Stomach (tissue), 9 donors: ENCODE data around the gene KSR2. TPM values are rescaled to one million over a fixed set of nuclear protein-coding genes. Genes with fewer than 3 reads are reported as not detected.

Experiments used
- DNase-seq, 2 donors: peaks; one replicate each; pipeline versions ENCODE4 v3.0.0 to v3.0.0-alpha.2; 2013 to 2019
- H3K27ac ChIP-seq, 5 donors: fragments of 200-600 bp in 4 of 5; sonication (generic) in 4 of 5; one replicate each; pipeline ENCODE4 v1.5.1; 2013 to 2019; ENCODE audit warnings: mild to moderate bottlenecking in 1 of 5, moderate library complexity in 1 of 5
- H3K27me3 ChIP-seq, 3 donors: fragments of 200-600 bp; sonication (generic); one replicate each; pipeline ENCODE4 v1.5.1; 2017 to 2019; ENCODE audit warnings: mixed run types in 1 of 3
- H3K36me3 ChIP-seq, 4 donors: fragments of 200-600 bp; sonication (generic); 1 replicate in 3 of 4; 2 replicates in 1 of 4; pipeline ENCODE4 v1.5.1; 2016 to 2019
- H3K4me1 ChIP-seq, 4 donors: fragments of 200-600 bp; sonication (generic); one replicate each; pipeline ENCODE4 v1.5.1; 2016 to 2019
- H3K4me3 ChIP-seq, 4 donors: fragments of 200-600 bp; sonication (generic) in 3 of 4; one replicate each; pipeline ENCODE4 v1.5.1; 2016 to 2019; ENCODE audit warnings: mild to moderate bottlenecking in 1 of 4
- H3K9me3 ChIP-seq, 4 donors: fragments of 200-600 bp; sonication (generic); one replicate each; pipeline ENCODE4 v1.5.1; 2016 to 2019
- EP300 ChIP-seq: sonication (generic); formaldehyde crosslinking; IDR thresholded peaks from one replicate; pipeline ENCODE4 v1.6.1; 2017; ENCODE audit warnings: antibody characterized with exemption
- POLR2A ChIP-seq, 4 donors: fragments of 450-650 bp; IDR thresholded peaks; one replicate each; pipeline ENCODE4 v1.6.1; 2016; ENCODE audit warnings: antibody characterized with exemption in 4 of 4, control low read depth in 2 of 4, mild to moderate bottlenecking in 1 of 4, moderate library complexity in 1 of 4
- POLR2AphosphoS5 ChIP-seq, 3 donors: sonication (generic); formaldehyde crosslinking; IDR thresholded peaks; one replicate each; pipeline ENCODE4 v1.6.1; 2016; ENCODE audit warnings: antibody characterized with exemption in 3 of 3
- WGBS, 5 donors: extraction: QIAGEN DNeasy Blood & Tissue Kit in 3 of 5; methylation state at CpG; one replicate each; pipeline versions ENCODE4 v1.1.5 to v1.1.7; 2013 to 2018; 5-methylcytosine and 5-hydroxymethylcytosine counted together
- intact Hi-C: fragments of 100-400 bp; cut with DNase I; formaldehyde crosslinking; loops from one replicate; pipeline ENCODE4 v1.15.1; 2023; ENCODE audit warnings: low total_unique reads
- polyA plus RNA-seq, 3 donors: library from polyadenylated mRNA; stranded (reverse); fragments of 200-250 nt; gene quantifications; one replicate each; pipeline ENCODE4 v1.2.3, GENCODE V29; 2013
- total RNA-seq, 5 donors: library from RNA; depleted of rRNA; stranded (reverse); fragments of >200 nt; gene quantifications; one replicate each; pipeline versions ENCODE4 v1.1.0 to v1.2.3, GENCODE V29; 2014 to 2016
- TF ChIP-seq, protein P1 (sequence below), 7 experiments: fragments of 450-650 bp in 4 of 7; fragments of 200-600 bp in 3 of 7; sonication (generic) in 3 of 7; IDR thresholded peaks; one replicate each; pipeline ENCODE4 v1.5.1; 2016 to 2019; ENCODE audit warnings: antibody characterized with exemption in 7 of 7, control low read depth in 2 of 7, mild to moderate bottlenecking in 1 of 7
- donor health status: healthy with polysubstance abuse.
- donor health status: Bipolar disorder and iron deficiency.
- donor health status: healthy.

KSR2 gene
- total and polyA plus RNA-seq, 8 donors = 0.03 to 1.4 (median 0.26) TPM; not detected in 2

DNA sequence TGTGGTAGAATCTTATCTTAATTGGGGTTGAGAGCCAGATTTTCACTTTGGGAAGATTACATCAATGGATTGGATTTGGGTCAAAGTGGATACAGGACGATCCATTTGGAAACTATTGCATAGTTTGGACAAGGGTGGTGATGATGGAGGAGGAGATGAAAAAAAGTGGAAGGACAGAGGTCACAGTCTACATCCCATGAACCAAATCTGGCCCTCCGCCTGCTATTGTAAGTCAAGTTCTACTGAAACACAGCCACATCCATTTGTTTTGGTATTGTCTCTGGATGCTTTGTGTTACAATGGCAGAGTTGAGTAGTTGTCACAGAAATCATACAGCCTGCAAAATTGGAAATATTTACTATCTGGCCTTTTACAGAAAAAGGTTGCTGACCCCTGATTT is 310.6 kb downstream of the KSR2 start:
- H3K27ac ChIP-seq = no peak overlapping the region
- H3K27me3 ChIP-seq = no peaks in the 10 kb centered on the region
- no peak overlapping the region for H3K4me3 ChIP-seq
- H3K4me1 ChIP-seq = no peaks in the 10 kb centered on the region
- H3K9me3 ChIP-seq = no peaks in the 10 kb centered on the region
- WGBS, 5 donors = 74 to 83% (median 80%) methylated on average over 2 of the region's 2 CpGs
- DNase-seq = no peak
- H3K36me3 ChIP-seq = no peaks in the 10 kb centered on the region
- TF ChIP-seq POLR2AphosphoS5 (IDR thresholded peaks at IDR 0.05) = no peak
- no peak for TF ChIP-seq EP300
- TF ChIP-seq, protein P1, sequence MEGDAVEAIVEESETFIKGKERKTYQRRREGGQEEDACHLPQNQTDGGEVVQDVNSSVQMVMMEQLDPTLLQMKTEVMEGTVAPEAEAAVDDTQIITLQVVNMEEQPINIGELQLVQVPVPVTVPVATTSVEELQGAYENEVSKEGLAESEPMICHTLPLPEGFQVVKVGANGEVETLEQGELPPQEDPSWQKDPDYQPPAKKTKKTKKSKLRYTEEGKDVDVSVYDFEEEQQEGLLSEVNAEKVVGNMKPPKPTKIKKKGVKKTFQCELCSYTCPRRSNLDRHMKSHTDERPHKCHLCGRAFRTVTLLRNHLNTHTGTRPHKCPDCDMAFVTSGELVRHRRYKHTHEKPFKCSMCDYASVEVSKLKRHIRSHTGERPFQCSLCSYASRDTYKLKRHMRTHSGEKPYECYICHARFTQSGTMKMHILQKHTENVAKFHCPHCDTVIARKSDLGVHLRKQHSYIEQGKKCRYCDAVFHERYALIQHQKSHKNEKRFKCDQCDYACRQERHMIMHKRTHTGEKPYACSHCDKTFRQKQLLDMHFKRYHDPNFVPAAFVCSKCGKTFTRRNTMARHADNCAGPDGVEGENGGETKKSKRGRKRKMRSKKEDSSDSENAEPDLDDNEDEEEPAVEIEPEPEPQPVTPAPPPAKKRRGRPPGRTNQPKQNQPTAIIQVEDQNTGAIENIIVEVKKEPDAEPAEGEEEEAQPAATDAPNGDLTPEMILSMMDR (IDR thresholded peaks at IDR 0.05) = no peak
- no peak for TF ChIP-seq POLR2A (IDR thresholded peaks at IDR 0.05)
- intact Hi-C loops = no loop called here

DNA sequence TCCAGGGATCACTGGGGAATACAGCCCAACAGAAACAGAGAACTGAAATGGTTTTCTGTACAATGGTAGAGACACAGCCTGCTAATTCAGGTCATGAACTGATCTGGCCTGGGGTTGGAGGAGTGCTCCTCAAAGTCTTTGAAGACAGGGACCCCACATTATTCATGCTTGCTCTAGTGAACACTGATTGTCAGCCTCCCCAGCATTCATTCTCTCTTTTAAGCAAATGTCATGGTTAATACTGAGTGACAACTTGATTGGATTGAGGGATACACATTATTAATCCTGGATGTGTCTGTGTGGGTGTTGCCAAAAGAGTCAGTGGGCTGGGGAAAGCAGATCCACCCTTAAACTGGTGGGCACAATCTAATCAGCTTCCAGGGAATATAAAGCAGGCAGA is 319.0 kb downstream of the KSR2 start:
- intact Hi-C loops = no loop called here
- H3K4me1 ChIP-seq = no peaks in the 10 kb centered on the region
- H3K36me3 ChIP-seq = no peaks in the 10 kb centered on the region
- no peak for DNase-seq
- H3K4me3 ChIP-seq = no peak overlapping the region
- no peak overlapping the region for H3K27ac ChIP-seq
- TF ChIP-seq, protein P1 (IDR thresholded peaks at IDR 0.05) = no peak
- TF ChIP-seq EP300 = no peak
- TF ChIP-seq POLR2A (IDR thresholded peaks at IDR 0.05) = no peak
- TF ChIP-seq POLR2AphosphoS5 (IDR thresholded peaks at IDR 0.05) = no peak
- H3K9me3 ChIP-seq = peaks cover 0 to 19% (median 15%) of the 10 kb centered on the region in 4 donors
- H3K27me3 ChIP-seq = peaks cover 0 to 27% (median 0%) of the 10 kb centered on the region in 3 donors

DNA sequence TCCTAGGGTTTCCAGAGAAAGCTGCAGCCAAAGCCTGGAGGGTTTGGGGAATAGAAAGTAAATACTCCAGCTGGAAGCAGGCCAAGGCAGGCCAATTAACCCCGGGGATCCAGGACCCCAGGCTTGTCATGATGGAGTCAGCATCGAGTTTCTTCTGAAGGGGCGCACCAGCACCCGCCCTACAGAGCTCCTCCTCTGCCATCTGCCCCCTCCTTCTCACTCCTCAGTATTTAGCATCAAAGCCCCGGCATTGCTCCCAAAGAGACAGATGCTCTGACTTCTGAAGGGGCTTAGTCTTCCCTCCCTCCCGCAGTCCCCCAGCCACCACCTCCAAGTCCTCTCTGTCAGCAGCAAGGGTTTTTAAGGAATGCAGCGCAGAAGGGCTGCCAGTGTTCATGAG is 322.3 kb downstream of the KSR2 start:
- no peak overlapping the region for H3K27ac ChIP-seq
- DNase-seq = peak in 1 of 2 donors; percentile 5
- peaks cover 0 to 14% (median 8%) of the 10 kb centered on the region in 4 donors for H3K9me3 ChIP-seq
- no peak overlapping the region for H3K4me3 ChIP-seq
- peaks cover 0 to 30% (median 0%) of the 10 kb centered on the region in 3 donors for H3K27me3 ChIP-seq
- no peaks in the 10 kb centered on the region for H3K36me3 ChIP-seq
- WGBS, 5 donors = 26 to 45% (median 32%) methylated on average over 7 of the region's 7 CpGs
- TF ChIP-seq, protein P1 (IDR thresholded peaks at IDR 0.05) = no peak
- TF ChIP-seq POLR2AphosphoS5 (IDR thresholded peaks at IDR 0.05) (no peak), POLR2A (IDR thresholded peaks at IDR 0.05) (no peak), EP300 (no peak)
- H3K4me1 ChIP-seq = no peaks in the 10 kb centered on the region
- intact Hi-C loops = no loop called here

DNA sequence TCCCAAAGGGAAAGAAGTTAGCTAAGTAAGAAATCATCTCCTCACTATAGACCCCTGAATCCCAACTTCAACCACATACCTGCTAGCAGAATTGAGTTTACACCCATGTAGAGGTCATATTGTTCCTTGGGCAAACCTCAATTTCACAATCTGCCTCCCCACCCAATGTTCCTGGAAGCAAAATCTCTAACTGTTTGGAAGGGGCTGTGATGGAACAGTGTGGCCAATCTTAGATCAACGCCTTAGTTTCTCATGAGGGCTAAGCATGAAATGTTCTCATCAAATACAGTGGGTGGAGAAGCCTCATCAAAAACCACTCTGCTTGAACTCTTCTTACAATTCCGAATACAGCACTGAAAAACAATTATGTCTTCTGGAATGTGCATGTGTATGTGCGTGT is 323.3 kb downstream of the KSR2 start:
- Histone ChIP-seq H3K4me1 (no peaks in the 10 kb centered on the region), H3K27me3 (peaks cover 0 to 30% (median 0%) of the 10 kb centered on the region in 3 donors), H3K9me3 (peaks cover 0 to 3% (median 0%) of the 10 kb centered on the region in 4 donors), H3K36me3 (no peaks in the 10 kb centered on the region), H3K27ac (no peak overlapping the region), H3K4me3 (no peak overlapping the region)
- 74 to 79% (median 78%) methylated on average over 3 of the region's 3 CpGs for WGBS, 5 donors
- intact Hi-C loops = no loop called here
- DNase-seq = no peak
- TF ChIP-seq, protein P1 (IDR thresholded peaks at IDR 0.05) = no peak
- TF ChIP-seq POLR2A (IDR thresholded peaks at IDR 0.05) (no peak), EP300 (no peak), POLR2AphosphoS5 (IDR thresholded peaks at IDR 0.05) (no peak)
